Femur (tissue), 1 donor: Measurements from ENCODE around the gene CASK.
"Not testable (repeated sequence)": the region's sequence is repeated elsewhere in the genome, so short reads cannot be mapped to it uniquely, and the experiment has no call there.

Experiments used
- DNase-seq: peaks from one replicate; pipeline ENCODE4 v3.0.0-alpha.2; 2017

Gene CASK

GRCh38 chrX:41728125-41728524 lies 195.2 kb downstream of the CASK start:
- DNase-seq = no peak

- no peak for DNase-seq
Measured at GRCh38 chrX:41723826-41724225, 199.5 kb downstream of the CASK start, which contains the start of gene GPR82. Gene GPR82 (plus strand): TSS chrX:41724181. CDS start chrX:41727027, 2,846 bp downstream.

- no peak for DNase-seq
Measured at GRCh38 chrX:41722816-41723618, 200.3 kb downstream of the CASK start.

- DNase-seq = no peak
Measured at GRCh38 chrX:41722214-41722613, 201.1 kb downstream of the CASK start.

- no peak for DNase-seq
Measured at GRCh38 chrX:41721590-41721989, 201.8 kb downstream of the CASK start.

- no peak for DNase-seq
Measured at GRCh38 chrX:41720125-41720779, 203.1 kb downstream of the CASK start.

- DNase-seq = not testable (repeated sequence)
Measured at GRCh38 chrX:41719610-41720009, 203.7 kb downstream of the CASK start.

- DNase-seq = no peak
Measured at GRCh38 chrX:41718481-41719235, 204.7 kb downstream of the CASK start.

GRCh38 chrX:41716767-41717473 lies 206.4 kb downstream of the CASK start:
- no peak for DNase-seq

- no peak for DNase-seq
Measured at GRCh38 chrX:41716222-41716621, 207.1 kb downstream of the CASK start.

- DNase-seq = no peak
Measured at GRCh38 chrX:41711021-41711667, 212.2 kb downstream of the CASK start.

GRCh38 chrX:41708486-41708885 lies 214.9 kb downstream of the CASK start:
- DNase-seq = no peak

GRCh38 chrX:41707218-41707617 lies 216.1 kb downstream of the CASK start:
- no peak for DNase-seq

GRCh38 chrX:41705680-41706374 lies 217.5 kb downstream of the CASK start:
- no peak for DNase-seq

- DNase-seq = no peak
Measured at GRCh38 chrX:41705042-41705441, 218.3 kb downstream of the CASK start.

GRCh38 chrX:41703574-41704029 lies 219.8 kb downstream of the CASK start:
- DNase-seq = no peak

GRCh38 chrX:41695426-41695825 lies 227.9 kb downstream of the CASK start:
- no peak for DNase-seq

GRCh38 chrX:41693024-41693423 lies 230.3 kb downstream of the CASK start:
- no peak for DNase-seq

GRCh38 chrX:41692162-41692749 lies 231.1 kb downstream of the CASK start:
- DNase-seq = no peak

- DNase-seq = no peak
Measured at GRCh38 chrX:41689711-41690110, 233.6 kb downstream of the CASK start.

GRCh38 chrX:41688835-41689234 lies 234.5 kb downstream of the CASK start, which contains the start of gene GPR34:
Gene GPR34 (plus strand): TSS chrX:41688973. CDS start chrX:41695634, 6,661 bp downstream.
- no peak for DNase-seq
